HT1080 (cell line): ENCODE data around the gene CYP3A4. TPM values are rescaled to one million over a fixed set of nuclear protein-coding genes. Genes with fewer than 3 reads are reported as not detected.
A peak's percentile ranks its signal among the peaks of the same experiment; 100 is the strongest.
"Not testable (repeated sequence)": the region's sequence is repeated elsewhere in the genome, so short reads cannot be mapped to it uniquely, and the experiment has no call there.

ENCODE experiments used
- DNase-seq: peaks from one replicate; pipeline ENCODE4 v3.0.0-alpha.2; 2015; ENCODE audit warnings: low read depth
- total RNA-seq: library from RNA; depleted of rRNA; stranded (reverse); fragments of >200 nt; shearing (Covaris generic); gene quantifications from 2 replicates; pipeline ENCODE4 v1.2.3, GENCODE V29; 2014

Gene CYP3A4
- total RNA-seq, 1 experiment from 2014 or later: 0.05 TPM

GRCh38 chr7:99755085-99755484, 28.9 kb downstream of the CYP3A4 start:
- DNase-seq: no peak

GRCh38 chr7:99752356-99752755, 31.6 kb downstream of the CYP3A4 start:
- DNase-seq: no peak

- DNase-seq: peak; percentile 44
Observed at GRCh38 chr7:99751322-99752052, 32.5 kb downstream of the CYP3A4 start.

GRCh38 chr7:99748846-99749579, 35.0 kb downstream of the CYP3A4 start:
- DNase-seq: no peak

- not testable (repeated sequence) for DNase-seq
Observed at GRCh38 chr7:99746915-99747314, 37.1 kb downstream of the CYP3A4 start.

- not testable (repeated sequence) for DNase-seq
Observed at GRCh38 chr7:99745395-99745794, 38.6 kb downstream of the CYP3A4 start.

GRCh38 chr7:99742737-99743394, 41.1 kb downstream of the CYP3A4 start:
- no peak for DNase-seq

GRCh38 chr7:99741441-99741795, 42.6 kb downstream of the CYP3A4 start:
- DNase-seq: no peak

- no peak for DNase-seq
Observed at GRCh38 chr7:99740573-99741440, 43.2 kb downstream of the CYP3A4 start.

- no peak for DNase-seq
Observed at GRCh38 chr7:99739699-99740572, 44.0 kb downstream of the CYP3A4 start.

GRCh38 chr7:99737726-99738125, 46.3 kb downstream of the CYP3A4 start:
- DNase-seq: peak; percentile 63

- DNase-seq: not testable (repeated sequence)
Observed at GRCh38 chr7:99736667-99737066, 47.3 kb downstream of the CYP3A4 start.

GRCh38 chr7:99734987-99735386, 49.0 kb downstream of the CYP3A4 start, which contains the start of gene CYP3A7:
CYP3A7 (minus strand) TSS chr7:99735196; CDS start chr7:99735093, 103 bp downstream.
- DNase-seq: no peak

- DNase-seq: no peak
Observed at GRCh38 chr7:99733448-99733847, 50.5 kb downstream of the CYP3A4 start.

- no peak for DNase-seq
Observed at GRCh38 chr7:99733003-99733402, 51.0 kb downstream of the CYP3A4 start.

GRCh38 chr7:99731638-99732374, 52.2 kb downstream of the CYP3A4 start:
- DNase-seq: no peak

- DNase-seq: no peak
Observed at GRCh38 chr7:99730992-99731391, 53.0 kb downstream of the CYP3A4 start.

- DNase-seq: no peak
Observed at GRCh38 chr7:99730238-99730810, 53.7 kb downstream of the CYP3A4 start.
